Liver (tissue), 9 donors: Measurements from ENCODE around the gene ISCA2. TPM values are rescaled to one million over a fixed set of nuclear protein-coding genes. Genes with fewer than 3 reads are reported as not detected.
A peak's percentile ranks its signal among the peaks of the same experiment; 100 is the strongest.

Experiments
- DNase-seq: peaks from one replicate; pipeline ENCODE4 v3.0.0-alpha.2; 2017; ENCODE audit warnings: low spot score
- H3K27ac ChIP-seq, 2 donors: one replicate each; pipeline ENCODE4 v1.7.0; 2013; ENCODE audit warnings: inconsistent platforms in 2 of 2, low read length in 2 of 2, control low read depth in 1 of 2, low read depth in 1 of 2, mild to moderate bottlenecking in 1 of 2
- H3K27me3 ChIP-seq, 4 donors: one replicate each; pipeline versions ENCODE4 v1.6.1 to v1.7.0; 2013; ENCODE audit warnings: low read length in 3 of 4, inconsistent platforms in 1 of 4, mild to moderate bottlenecking in 1 of 4, moderate library complexity in 1 of 4; ENCODE audit not compliant: control insufficient read depth in 4 of 4, insufficient read depth in 4 of 4
- H3K36me3 ChIP-seq, 4 donors: one replicate each; pipeline versions ENCODE4 v1.6.1 to v1.7.0; 2013; ENCODE audit warnings: low read length in 3 of 4, mild to moderate bottlenecking in 3 of 4, low read depth in 1 of 4, moderate library complexity in 1 of 4; ENCODE audit not compliant: control insufficient read depth in 4 of 4, insufficient read depth in 3 of 4
- H3K4me1 ChIP-seq, 4 donors: one replicate each; pipeline versions ENCODE4 v1.6.1 to v1.7.0; 2013; ENCODE audit warnings: low read length in 3 of 4, mild to moderate bottlenecking in 3 of 4, moderate library complexity in 1 of 4; ENCODE audit not compliant: control insufficient read depth in 4 of 4, insufficient read depth in 4 of 4
- H3K4me3 ChIP-seq, 3 donors: one replicate each; pipeline versions ENCODE4 v1.6.1 to v1.7.0; 2013; ENCODE audit warnings: low read length in 3 of 3, control low read depth in 1 of 3, low read depth in 1 of 3, mild to moderate bottlenecking in 1 of 3
- H3K9ac ChIP-seq, 2 donors: one replicate each; pipeline ENCODE4 v1.7.0; 2013; ENCODE audit warnings: low read length in 2 of 2, mild to moderate bottlenecking in 2 of 2, moderate library complexity in 2 of 2, control low read depth in 1 of 2, low read depth in 1 of 2
- H3K9me3 ChIP-seq, 4 donors: one replicate each; pipeline versions ENCODE4 v1.6.1 to v1.7.0; 2013; ENCODE audit warnings: low read length in 3 of 4; ENCODE audit not compliant: control insufficient read depth in 4 of 4
- CTCF ChIP-seq: fragments of 150-350 bp; IDR thresholded peaks from 2 replicates; pipeline ENCODE4 v1.5.1; 2017; ENCODE audit warnings: improper control_type of control experiment, low read depth, low read length; ENCODE audit not compliant: missing input control
- EGR1 ChIP-seq, 2 donors: IDR thresholded peaks; 2 replicates each; pipeline ENCODE4 v1.6.1; 2016 to 2018; ENCODE audit warnings: antibody characterized with exemption in 2 of 2, low read depth in 2 of 2
- FOXA1 ChIP-seq: IDR thresholded peaks from 2 replicates; pipeline ENCODE4 v1.6.1; 2016; ENCODE audit warnings: antibody characterized with exemption
- FOXA2 ChIP-seq: IDR thresholded peaks from 2 replicates; pipeline ENCODE4 v1.6.1; 2016; ENCODE audit warnings: antibody characterized with exemption
- GABPA ChIP-seq, 2 donors: IDR thresholded peaks in 1 of 2; conservative IDR thresholded peaks in 1 of 2; 2 replicates each; pipeline ENCODE4 v1.6.1; 2016; ENCODE audit warnings: antibody characterized with exemption in 2 of 2, mild to moderate bottlenecking in 1 of 2, moderate library complexity in 1 of 2
- HNF4A ChIP-seq, 2 donors: conservative IDR thresholded peaks; 2 replicates each; pipeline ENCODE4 v1.6.1; 2016; ENCODE audit warnings: antibody characterized with exemption in 2 of 2, mild to moderate bottlenecking in 2 of 2
- HNF4G ChIP-seq: IDR thresholded peaks from 2 replicates; pipeline ENCODE4 v1.6.1; 2016; ENCODE audit warnings: antibody characterized with exemption
- JUND ChIP-seq, 2 donors: IDR thresholded peaks; 2 replicates each; pipeline ENCODE4 v1.6.1; 2016; ENCODE audit warnings: antibody characterized with exemption in 2 of 2
- NR2F2 ChIP-seq: IDR thresholded peaks from 2 replicates; pipeline ENCODE4 v1.6.1; 2016; ENCODE audit warnings: antibody characterized with exemption
- RAD21 ChIP-seq, 2 donors: IDR thresholded peaks; 2 replicates each; pipeline ENCODE4 v1.6.1; 2016; ENCODE audit warnings: antibody characterized with exemption in 2 of 2, mild to moderate bottlenecking in 2 of 2
- REST ChIP-seq: IDR thresholded peaks from 2 replicates; pipeline ENCODE4 v1.6.1; 2016; ENCODE audit warnings: antibody characterized with exemption, mild to moderate bottlenecking
- RXRA ChIP-seq, 2 donors: IDR thresholded peaks; 2 replicates each; pipeline ENCODE4 v1.6.1; 2017 to 2018; ENCODE audit warnings: antibody characterized with exemption in 2 of 2, mild to moderate bottlenecking in 1 of 2
- SP1 ChIP-seq: IDR thresholded peaks from 2 replicates; pipeline ENCODE4 v1.6.1; 2018; ENCODE audit warnings: antibody characterized with exemption, mild to moderate bottlenecking
- TAF1 ChIP-seq: conservative IDR thresholded peaks from 2 replicates; pipeline ENCODE4 v1.6.1; 2016; ENCODE audit warnings: antibody characterized with exemption, mild to moderate bottlenecking
- YY1 ChIP-seq: IDR thresholded peaks from 2 replicates; pipeline ENCODE4 v1.6.1; 2016; ENCODE audit warnings: antibody characterized with exemption, mild to moderate bottlenecking
- ZBTB33 ChIP-seq: IDR thresholded peaks from 2 replicates; pipeline ENCODE4 v1.6.1; 2016; ENCODE audit warnings: antibody characterized with exemption
- WGBS: extraction: QIAGEN DNeasy Blood & Tissue Kit; methylation state at CpG from one replicate; pipeline ENCODE4 v1.1.7; 2013; 5-methylcytosine and 5-hydroxymethylcytosine counted together
- polyA plus RNA-seq, 2 donors: library from polyadenylated mRNA; stranded (reverse) in 1 of 2; unstranded in 1 of 2; fragments of 200-250 nt in 1 of 2; fragments of >200 nt in 1 of 2; fragmentation: Nextera tagmentation in 1 of 2; extraction: Ambion mirVana in 1 of 2; gene quantifications; one replicate each; pipeline versions ENCODE4 v1.2.1 to v1.2.3, GENCODE V29; 2013 to 2015
- total RNA-seq, 2 donors: library from RNA; depleted of rRNA; stranded (reverse); fragments of >200 nt; gene quantifications; one replicate each; pipeline ENCODE4 v1.2.3, GENCODE V29; 2014
- TF ChIP-seq, protein P1 (sequence below): IDR thresholded peaks from 2 replicates; pipeline ENCODE4 v1.6.1; 2016; ENCODE audit warnings: antibody characterized with exemption
- TF ChIP-seq, protein P2 (sequence below): IDR thresholded peaks from 2 replicates; pipeline ENCODE4 v1.6.1; 2016; ENCODE audit warnings: antibody characterized with exemption
- donor health status: healthy.
- donor health status: healthy.
- donor health status: healthy.
- donor health status: healthy.
- donor health status: healthy.

Gene ISCA2
- total and polyA plus RNA-seq, 4 donors, result 7.1 to 35.3 (median 15.8) TPM

DNA sequence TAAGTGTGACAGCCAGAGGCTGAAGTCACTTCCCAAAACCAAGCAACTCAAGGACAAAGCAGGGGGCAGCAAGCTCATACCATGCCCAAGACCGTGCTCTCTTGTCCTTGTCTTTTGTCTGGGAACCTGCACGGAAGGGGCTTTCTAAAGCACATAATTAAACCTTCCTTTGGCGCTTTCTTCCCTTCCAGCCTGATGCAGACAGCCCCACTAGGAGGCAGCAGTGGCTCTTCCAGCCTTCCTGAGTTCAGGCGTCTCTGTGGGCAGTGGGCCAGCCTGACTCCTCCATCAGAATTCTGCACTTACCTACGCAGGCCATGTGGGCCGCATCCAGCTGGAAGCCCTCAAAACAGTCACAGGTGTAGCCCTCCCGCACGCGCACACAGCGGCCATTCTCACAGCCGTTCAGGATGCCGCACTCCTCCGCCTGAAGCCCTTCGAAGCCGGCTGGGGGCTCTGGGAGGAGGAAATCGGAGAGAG is 7.6 kb downstream of the ISCA2 start:
- H3K36me3 ChIP-seq, result no peaks in the 10 kb centered on the region
- peak; percentile 41 for DNase-seq
- peak; percentile 55 to 71 for TF ChIP-seq RAD21 (IDR thresholded peaks at IDR 0.05)
- TF ChIP-seq YY1, result no peak
- TF ChIP-seq CTCF, result peak; percentile 32
- H3K4me3 ChIP-seq, result no peak overlapping the region
- H3K4me1 ChIP-seq, result no peaks in the 10 kb centered on the region
- no peak overlapping the region for H3K9ac ChIP-seq
- WGBS, result 69% methylated on average over 16 of the region's 16 CpGs
- H3K27ac ChIP-seq, result no peak overlapping the region
- no peaks in the 10 kb centered on the region for H3K9me3 ChIP-seq
- no peaks in the 10 kb centered on the region for H3K27me3 ChIP-seq

GRCh38 chr14:74501691-74502090 is 8.1 kb downstream of the ISCA2 start:
- no peaks in the 10 kb centered on the region for H3K36me3 ChIP-seq
- H3K27ac ChIP-seq, result no peak overlapping the region
- WGBS, result 78% methylated on average over 5 of the region's 5 CpGs
- H3K27me3 ChIP-seq, result no peaks in the 10 kb centered on the region
- no peak overlapping the region for H3K9ac ChIP-seq
- H3K4me3 ChIP-seq, result no peak overlapping the region
- no peaks in the 10 kb centered on the region for H3K9me3 ChIP-seq
- DNase-seq, result peak; percentile 27
- no peak for TF ChIP-seq FOXA1
- TF ChIP-seq EGR1 (IDR thresholded peaks at IDR 0.05; ENCODE audit: low read depth in 2 of 2), result no peak
- TF ChIP-seq TAF1, result no peak
- TF ChIP-seq FOXA2, result no peak
- TF ChIP-seq RXRA (IDR thresholded peaks at IDR 0.05), result no peak
- TF ChIP-seq HNF4G, result no peak
- TF ChIP-seq GABPA (IDR thresholded peaks at IDR 0.05 in 1 of 2, conservative IDR thresholded peaks at IDR 0.05 in 1 of 2), result no peak
- TF ChIP-seq, protein P1, sequence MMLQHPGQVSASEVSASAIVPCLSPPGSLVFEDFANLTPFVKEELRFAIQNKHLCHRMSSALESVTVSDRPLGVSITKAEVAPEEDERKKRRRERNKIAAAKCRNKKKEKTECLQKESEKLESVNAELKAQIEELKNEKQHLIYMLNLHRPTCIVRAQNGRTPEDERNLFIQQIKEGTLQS, result no peak
- no peak for TF ChIP-seq ZBTB33
- TF ChIP-seq, protein P2, sequence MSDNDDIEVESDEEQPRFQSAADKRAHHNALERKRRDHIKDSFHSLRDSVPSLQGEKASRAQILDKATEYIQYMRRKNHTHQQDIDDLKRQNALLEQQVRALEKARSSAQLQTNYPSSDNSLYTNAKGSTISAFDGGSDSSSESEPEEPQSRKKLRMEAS, result no peak
- no peak for TF ChIP-seq REST
- TF ChIP-seq CTCF, result no peak
- no peak for TF ChIP-seq RAD21 (IDR thresholded peaks at IDR 0.05)
- TF ChIP-seq YY1, result no peak
- TF ChIP-seq NR2F2, result no peak
- no peak for TF ChIP-seq SP1
- no peak for TF ChIP-seq JUND (IDR thresholded peaks at IDR 0.05)
- no peak for TF ChIP-seq HNF4A (conservative IDR thresholded peaks at IDR 0.05)
- no peaks in the 10 kb centered on the region for H3K4me1 ChIP-seq
